ENCODE measurements around the gene ATRNL1.
"Not testable (repeated sequence)": the region's sequence is repeated elsewhere in the genome, so short reads cannot be mapped to it uniquely, and the experiment has no call there.

The ATRNL1 gene

DNA sequence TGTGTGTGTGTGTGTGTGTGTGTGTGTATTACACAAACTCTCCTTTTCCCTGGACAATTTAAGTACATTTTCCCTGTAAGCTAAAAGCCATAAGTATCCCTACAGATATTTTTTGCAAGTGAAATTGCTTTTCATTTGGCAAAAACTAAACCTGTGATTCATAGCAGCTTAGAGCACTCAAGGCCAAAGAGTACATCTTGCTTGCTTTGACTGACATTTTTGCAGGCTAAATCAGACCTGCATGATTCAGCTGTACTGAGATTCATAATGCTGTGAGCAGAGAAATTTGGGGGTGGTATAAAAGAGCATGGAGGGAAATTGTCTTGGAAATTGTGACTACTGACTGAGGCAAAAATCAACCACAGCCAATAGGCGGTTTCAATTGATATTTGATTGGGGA is 679.4 kb downstream of the ATRNL1 start:
- DNase-seq, result no peak

DNA sequence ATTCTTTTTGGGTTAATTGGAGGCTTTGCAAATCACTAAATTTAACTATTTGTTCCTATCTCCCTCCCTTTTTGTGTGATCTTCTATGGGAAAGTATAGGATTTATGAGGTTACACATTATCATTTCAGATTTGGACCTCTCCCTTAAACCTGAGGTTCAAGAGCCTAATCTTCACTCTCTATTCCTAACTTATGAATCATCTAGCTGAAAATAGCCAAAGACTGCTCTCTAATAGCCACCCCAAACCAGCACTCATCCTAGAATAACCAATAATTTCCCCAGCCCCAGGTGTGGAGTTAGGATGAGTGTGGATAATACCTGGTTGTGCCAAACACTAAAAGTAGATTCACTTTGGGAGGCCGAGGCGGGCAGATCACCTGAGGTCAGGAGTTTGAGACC is 680.7 kb downstream of the ATRNL1 start:
- no peak for DNase-seq

DNA sequence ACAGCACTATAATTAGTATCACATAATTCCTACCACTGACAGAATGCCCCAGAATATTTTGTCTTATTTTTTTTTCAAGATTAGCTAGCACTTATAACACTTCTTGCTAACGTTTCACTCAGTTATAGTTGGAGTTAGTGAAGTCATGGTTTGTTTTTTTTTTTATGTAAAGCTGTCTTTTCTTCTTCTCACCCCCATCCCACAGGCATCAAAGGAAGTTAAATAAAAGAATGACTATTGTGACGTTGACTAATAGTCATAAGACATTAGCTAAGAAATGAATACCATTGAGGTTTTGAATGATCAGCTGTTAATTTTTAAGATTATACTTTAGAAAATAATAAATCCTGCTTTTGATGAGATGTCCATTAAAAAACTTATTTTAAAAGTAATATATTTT is 681.6 kb downstream of the ATRNL1 start:
- no peak for DNase-seq

- no peak for DNase-seq
These were observed 684.5 kb downstream of the ATRNL1 start for GRCh38 chr10:115777646-115778045.

GRCh38 chr10:115790220-115790619 is 697.1 kb downstream of the ATRNL1 start:
- DNase-seq, result no peak

DNA sequence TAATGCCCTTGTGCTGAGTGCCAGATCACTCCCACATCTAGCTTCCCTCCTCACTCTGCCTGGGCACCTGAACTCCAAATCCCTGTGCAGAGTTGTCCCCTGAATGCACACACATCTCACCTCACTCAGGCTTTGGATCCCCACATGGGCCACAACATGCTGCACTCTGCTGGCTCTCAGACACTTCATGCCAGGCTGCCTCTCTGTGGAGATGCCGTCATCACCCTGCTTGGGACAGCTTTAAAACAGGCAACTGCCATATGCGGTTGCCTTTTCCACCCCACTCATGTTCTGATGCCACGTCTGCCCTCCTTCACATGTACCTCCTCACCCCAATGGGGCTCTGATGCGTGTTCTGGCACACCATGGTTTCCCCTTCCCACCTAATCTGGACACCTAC is 702.8 kb downstream of the ATRNL1 start:
- DNase-seq, result no peak

DNA sequence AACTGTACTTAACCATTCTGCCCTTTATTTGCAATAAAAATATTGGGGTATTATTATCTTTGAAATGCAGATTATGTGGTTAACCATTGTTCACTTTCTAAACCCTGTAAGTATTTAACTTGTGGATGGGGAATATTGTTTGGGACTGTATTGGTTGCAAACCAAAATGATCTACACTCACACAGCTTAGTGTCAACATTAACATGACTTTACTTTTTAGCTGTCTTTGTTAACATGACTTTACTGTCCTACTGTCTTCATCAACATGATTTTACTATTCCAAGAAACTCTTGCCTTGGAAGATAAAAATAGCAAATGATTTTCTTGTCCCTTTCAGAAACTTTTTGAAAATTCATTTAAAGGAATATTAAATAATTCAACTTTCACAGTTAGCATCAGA is 708.3 kb downstream of the ATRNL1 start:
- DNase-seq, result no peak

GRCh38 chr10:115801992-115802391 is 708.8 kb downstream of the ATRNL1 start:
- no peak for DNase-seq

DNA sequence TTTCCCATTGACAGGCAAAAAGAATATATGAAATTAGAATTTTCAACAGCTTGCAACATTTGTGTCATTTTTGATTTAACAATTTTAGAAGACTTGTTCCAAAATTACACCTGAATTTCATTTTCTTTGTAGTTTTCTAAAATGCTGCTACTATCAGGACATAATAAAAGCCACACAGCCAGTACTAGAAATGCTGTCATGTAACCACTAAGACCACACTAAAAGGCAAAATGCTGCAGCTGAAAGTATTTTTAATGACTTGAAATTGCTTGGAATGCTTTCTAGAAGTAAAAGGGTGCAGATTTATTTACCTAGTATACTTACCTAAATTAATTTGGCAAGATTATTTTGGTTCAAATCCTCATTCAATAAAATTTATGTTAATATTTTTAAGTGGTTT is 709.7 kb downstream of the ATRNL1 start:
- no peak for DNase-seq

- DNase-seq, result no peak
These were observed 721.4 kb downstream of the ATRNL1 start for GRCh38 chr10:115814542-115814941.

GRCh38 chr10:115818012-115818411 is 724.8 kb downstream of the ATRNL1 start:
- DNase-seq, result no peak

GRCh38 chr10:115826396-115826795 is 733.2 kb downstream of the ATRNL1 start:
- no peak for DNase-seq

DNA sequence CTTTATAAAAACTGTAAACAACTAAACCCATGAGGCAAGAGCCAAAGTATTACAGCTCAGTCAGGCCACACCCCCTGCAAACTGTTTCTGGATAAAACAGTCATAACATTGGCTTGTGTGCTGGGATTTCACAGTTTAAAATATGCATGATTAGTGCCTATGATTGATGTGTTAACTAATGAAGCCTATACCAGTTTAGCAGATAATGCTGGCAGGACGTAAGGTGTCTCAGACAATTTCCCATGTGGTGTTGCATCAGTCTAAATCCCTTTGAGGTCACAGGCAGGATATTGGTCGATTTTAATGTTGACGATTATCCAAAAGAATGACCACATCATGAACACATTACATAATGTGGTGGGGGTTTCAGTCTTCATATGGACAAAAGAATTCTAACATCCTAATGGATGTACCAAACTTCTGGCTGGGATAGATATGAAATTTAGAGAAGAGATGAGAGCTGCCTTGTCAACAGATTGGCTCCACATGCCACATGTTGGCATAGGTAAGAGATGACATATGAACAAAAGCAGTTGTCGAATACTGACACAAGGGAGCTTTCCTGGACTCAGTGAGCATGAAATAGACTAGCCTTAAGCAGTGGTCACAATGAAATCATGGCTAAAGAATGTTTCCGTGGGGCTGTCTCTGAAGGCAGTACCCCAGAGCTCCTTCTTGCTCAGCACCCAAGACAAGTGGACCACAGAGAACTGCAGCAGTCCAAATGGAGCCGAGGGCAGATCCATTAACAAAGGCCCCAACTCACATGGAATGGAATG is 734.3 kb downstream of the ATRNL1 start:
- DNase-seq, result no peak

DNA sequence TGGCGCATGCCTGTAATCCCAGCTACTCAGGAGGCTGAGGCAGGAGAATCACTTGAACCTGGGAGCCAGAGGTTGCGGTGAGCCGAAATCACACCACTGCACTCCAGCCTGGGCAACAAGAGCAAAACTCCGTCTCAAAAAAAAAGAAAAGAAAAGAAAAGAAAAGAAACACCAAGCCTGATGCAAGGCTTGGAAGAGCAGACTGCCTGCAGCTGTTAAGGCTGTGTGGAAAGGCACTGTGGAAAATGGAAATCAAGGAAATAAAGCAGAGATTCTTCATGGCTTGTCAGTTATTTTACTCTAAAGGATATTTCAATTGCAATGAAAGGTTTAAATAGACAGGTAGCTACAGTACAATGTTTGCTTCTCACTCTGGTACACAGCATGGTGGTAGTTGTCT is 735.0 kb downstream of the ATRNL1 start:
- DNase-seq, result not testable (repeated sequence)

DNA sequence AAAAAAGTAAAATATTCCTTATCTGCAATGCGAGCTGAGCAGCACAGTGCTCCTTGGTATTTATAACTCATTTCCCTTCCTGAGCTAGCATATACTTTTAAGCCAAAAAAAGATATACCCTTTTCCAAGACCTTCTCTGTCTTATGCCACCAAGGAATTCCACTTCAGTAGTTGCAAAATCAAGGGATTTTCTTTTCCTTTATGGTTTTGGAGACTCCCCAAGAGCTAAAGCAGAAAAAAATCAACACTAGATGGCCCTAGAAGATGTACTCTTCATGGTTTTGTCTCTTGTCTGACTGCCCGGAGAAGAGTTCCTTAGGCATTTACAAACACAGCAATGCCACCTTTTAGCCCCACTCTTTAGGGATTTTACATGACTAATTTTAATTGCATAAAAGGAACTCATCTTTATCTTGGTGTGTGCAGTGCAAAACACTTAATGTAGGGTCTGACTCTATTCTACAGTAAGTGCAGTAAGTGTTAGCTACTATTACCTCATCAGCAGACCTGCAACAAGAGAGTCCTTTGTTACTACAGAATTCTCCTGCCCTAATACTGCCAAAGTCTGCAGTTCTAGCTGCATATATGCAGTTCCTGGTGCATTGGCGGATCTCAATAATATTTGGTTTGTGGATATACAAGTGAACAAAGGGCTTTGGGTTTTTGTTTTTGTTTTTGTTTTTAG is 736.5 kb downstream of the ATRNL1 start:
- peak in 1 of 2 experiments; percentile 13 for DNase-seq

DNA sequence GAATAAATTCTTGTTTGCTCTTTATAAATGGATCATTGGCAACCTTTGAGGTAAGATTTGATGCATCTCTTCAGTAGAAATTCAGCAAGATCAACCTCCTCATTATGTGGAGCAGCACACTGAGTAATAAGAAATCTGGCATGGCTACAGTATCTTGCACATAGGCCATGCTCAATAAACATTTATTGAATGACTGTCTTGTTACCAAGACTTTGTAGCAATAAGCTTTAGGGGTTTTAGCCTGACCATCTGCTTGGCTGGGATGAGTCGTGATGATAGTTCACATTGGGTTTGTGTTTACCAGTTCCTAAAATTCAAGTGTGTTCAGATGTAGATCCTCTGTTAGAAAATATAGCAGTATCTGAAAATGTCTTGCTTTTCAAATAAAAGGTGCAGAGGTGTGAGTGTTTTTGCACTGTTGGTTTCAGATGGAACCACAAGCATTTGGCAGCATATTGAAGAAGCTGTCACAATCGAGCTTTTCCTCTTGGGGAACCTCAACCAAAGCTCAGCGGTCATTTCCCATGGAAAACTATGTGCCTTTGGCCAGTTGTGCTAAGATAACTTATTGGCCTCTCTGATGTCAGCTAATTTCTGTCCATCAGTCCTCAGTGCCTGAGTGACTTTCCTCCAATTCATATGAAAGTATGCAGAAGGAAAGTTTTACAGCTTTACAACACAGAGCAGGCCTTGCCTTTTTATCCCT is 737.3 kb downstream of the ATRNL1 start:
- no peak for DNase-seq

- DNase-seq, result no peak
These were observed 737.9 kb downstream of the ATRNL1 start for GRCh38 chr10:115831016-115831415.

DNA sequence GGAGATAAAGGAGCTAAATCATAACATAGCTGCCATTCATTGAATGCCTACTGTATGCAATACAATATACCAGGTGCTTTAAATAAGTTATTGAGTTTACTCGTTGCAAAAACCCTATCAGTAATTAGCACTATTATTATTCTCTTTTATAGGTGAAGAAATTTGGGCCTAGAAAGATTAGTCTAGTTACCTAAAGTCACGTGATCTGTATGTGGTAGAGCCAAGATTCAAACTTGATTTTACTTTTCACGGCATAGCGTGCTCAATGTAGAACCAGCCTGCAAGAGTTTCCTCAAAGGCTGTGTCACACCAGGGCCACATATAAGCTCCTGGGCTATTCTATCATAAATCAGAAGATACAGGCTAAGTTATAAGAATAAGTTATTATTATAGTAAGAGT is 740.0 kb downstream of the ATRNL1 start:
- no peak for DNase-seq

GRCh38 chr10:115844591-115844990 is 751.4 kb downstream of the ATRNL1 start:
- DNase-seq, result no peak

- no peak for DNase-seq
These were observed 752.8 kb downstream of the ATRNL1 start for GRCh38 chr10:115845921-115846320.

- DNase-seq, result no peak
These were observed 753.4 kb downstream of the ATRNL1 start for GRCh38 chr10:115846528-115846927.

GRCh38 chr10:115849197-115849596 is 756.0 kb downstream of the ATRNL1 start:
- DNase-seq, result no peak

DNA sequence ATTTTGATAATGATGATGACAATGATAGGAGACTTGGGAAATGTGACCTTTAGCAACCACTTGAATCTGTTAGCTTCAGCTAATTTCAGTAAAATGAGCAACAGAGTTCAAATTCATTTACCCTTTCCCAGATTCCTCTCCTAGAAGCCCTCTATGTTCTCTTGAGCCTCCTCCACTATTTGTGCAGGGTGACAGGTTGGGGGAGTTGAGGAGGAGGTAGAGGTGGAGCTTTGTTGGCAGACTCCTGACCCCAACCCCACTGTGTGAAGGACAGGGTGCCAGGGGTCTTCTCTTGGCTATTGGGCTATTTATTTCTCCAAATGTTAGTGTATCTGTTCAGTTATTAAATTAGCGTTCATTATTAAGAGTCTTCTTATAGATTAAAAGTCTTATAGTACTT is 757.5 kb downstream of the ATRNL1 start:
- no peak for DNase-seq

GRCh38 chr10:115851695-115852094 is 758.5 kb downstream of the ATRNL1 start:
- no peak for DNase-seq

All from NCI-H524 (cell line).